ENCODE measurements around the gene INPP5K.

DNA sequence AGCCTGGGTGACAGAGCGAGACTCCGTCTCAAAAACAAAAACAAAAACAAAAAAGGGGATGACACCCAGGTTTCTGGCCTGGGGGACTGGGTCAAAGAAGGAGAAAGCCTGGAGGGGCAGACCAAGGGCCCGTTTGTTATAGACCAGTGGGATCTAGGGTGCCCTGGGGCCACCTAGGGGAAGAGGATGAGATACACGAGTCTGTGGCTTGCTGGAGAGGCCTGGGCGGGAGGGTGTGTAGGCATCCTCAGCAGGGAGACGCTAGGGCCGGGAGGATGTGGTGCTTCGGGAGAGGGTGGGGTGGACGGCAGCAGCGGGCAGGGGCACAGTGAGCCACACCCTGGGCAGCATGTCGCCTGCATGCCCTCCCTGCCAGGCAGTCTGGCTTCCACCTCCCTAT lies 43.2 kb downstream of the INPP5K start:
- no peak for TF ChIP-seq TAF1 (IDR thresholded peaks at IDR 0.05; ENCODE audit: low read depth, low read length)
- TF ChIP-seq POLR2AphosphoS5 (IDR thresholded peaks at IDR 0.05; ENCODE audit: low read depth, low read length): no peak; the same call in 1 of the 2 replicates
- TF ChIP-seq POLR2A (IDR thresholded peaks at IDR 0.05; ENCODE audit: low read depth, low read length): no peak
- no peak for TF ChIP-seq SPI1 (IDR thresholded peaks at IDR 0.05; ENCODE audit: low read depth, low read length)
- no peak for TF ChIP-seq POU2F2 (IDR thresholded peaks at IDR 0.05; ENCODE audit: low read depth, low read length)
- no peak for TF ChIP-seq PAX5 (IDR thresholded peaks at IDR 0.05; ENCODE audit: insufficient read depth, low read length, severe bottlenecking)

Measured in GM12891 (cell line).